IPS-NIHi7 (cell line): ENCODE measurements around the gene SLC9A9.
"Not testable (repeated sequence)": the region's sequence is repeated elsewhere in the genome, so short reads cannot be mapped to it uniquely, and the experiment has no call there.

Experiments used
- DNase-seq: peaks from one replicate; pipeline ENCODE4 v3.0.0; 2012; ENCODE audit warnings: mixed read lengths; ENCODE audit errors: extremely low spot score

The SLC9A9 gene

DNA sequence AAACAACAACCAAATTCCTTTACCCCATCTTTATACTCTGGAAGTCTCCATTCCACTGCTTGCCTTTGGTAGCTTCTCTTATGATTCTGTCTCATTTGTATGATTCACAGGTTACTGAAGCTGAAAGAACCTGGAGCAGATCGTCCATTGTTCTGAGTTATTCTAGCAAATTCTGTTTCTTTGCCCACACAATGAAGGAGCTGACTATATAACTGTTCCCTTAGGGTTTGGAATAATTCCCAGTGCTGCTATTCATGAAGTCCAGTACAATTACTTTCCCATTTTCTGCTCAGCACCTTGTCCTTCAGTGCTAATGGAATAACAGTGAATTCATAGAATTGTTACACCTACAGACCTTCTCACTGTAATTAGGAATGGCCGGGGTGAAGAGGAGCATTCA is 560.9 kb downstream of the SLC9A9 start:
- DNase-seq: no peak

DNA sequence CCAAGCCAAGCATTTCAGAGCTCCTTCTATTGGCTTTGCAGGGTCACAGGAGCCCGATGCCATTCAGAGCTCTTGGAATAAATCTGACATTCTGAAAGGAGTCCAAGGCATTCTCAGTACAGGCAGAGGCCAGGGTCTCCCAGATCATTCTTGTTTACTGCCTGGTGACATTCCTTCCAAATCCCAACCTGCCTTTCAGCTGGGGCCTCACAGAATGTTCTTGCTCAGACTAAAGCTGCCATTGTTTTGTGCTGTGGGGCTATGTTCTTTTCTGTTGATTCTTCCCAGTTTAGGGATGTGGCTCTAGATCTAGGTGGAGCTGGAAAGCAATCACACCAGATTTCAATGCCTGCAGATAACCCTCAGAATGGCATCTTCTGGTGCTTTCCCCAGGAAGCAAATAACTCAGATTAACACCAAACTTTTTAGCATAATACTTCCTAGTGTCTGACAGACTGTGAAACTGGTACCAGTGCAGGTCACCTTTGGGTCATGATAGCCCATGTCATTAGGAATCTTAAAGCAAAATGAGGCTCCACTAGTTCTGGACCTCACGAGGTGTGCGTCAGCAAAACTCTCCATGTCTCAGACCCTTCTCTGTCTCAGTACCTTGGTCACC is 561.8 kb downstream of the SLC9A9 start:
- DNase-seq: no peak

DNA sequence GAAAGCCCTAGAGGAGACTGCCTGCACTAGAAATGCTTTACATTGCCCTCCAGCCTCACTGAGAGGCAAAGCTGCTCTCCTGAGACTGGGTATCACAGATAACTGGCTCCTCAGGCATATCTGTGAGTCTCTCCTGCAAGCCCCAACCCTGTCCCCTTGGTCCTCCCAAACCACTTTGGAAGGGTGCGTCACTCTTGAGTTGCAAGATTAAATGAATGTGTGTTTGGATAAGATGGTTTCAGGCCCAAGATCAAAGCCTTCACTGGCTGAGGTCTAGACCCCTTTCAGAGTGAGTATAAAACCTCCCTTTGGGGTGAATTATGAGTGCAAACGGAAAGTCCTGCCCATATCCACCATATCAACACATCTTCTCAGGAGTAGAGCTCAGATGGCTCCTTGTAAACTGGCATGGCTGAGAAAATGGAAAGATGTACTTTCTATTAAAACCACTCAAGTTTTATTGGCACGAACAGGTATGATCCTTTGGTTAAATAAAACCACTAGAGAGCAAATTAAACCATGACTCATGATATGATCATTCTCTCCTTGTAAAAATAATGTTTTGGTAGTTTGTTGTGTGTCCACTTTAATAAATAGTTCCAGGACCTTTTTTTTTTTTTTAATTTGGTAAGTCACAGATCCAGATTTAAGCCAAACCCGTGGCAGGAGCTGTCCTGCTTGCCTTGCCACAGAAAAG is 564.7 kb downstream of the SLC9A9 start:
- DNase-seq: no peak

DNA sequence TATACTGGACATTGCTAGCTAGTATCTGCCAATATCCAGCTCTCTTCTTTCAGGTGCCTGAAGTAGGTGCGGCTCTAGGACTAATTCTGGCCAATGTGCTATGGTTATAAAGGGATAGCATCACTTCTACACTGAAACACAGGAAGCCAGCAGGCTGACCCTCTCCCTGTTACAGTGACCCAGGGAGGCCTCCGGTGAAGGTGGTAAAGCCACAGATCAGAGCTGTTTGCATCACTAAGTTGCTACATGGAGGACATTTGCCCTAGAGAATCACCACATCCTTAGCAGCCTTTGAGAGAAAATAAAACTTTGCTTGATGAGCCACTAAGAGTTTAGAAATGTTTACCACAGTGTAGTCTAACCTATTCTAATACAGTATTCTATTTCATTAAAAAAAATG is 567.3 kb downstream of the SLC9A9 start:
- no peak for DNase-seq

DNA sequence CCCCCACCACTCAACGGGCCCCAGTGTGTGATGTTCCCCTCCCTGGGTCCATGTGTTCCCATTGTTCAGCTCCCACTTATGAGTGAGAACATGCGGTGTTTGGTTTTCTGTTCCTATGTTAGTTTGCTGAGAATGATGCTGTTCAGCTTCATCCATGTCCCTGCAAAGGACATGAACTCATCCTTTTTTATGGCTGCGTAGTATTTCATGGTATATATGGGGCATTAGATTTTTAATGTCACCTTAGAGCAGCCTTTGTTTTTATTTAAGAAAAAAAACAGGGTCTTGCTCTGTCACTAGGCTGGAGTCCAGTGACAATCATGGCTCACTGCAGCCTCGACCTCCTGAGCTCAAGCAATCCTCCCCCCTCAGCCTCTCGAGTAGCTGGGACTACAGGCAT is 568.7 kb downstream of the SLC9A9 start:
- DNase-seq: not testable (repeated sequence)

DNA sequence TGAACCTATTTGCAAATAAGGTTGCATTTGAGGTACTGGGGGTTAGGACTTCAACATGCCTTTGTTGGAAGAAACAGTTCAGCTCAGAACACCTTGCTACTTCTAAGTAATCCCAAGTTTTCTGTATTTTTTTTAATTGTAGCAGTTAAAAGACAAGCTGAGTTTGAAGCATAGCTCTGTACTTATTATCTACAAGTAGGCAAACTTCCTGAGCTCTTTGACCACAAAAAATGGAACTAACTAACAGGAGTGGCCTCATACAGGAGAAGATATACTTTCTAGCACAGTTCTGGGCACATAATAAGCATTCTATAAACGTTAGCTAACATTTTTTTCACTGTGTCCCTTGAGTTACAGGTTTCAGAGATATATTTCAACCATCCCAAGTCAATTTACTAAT is 569.5 kb downstream of the SLC9A9 start:
- DNase-seq: no peak

DNA sequence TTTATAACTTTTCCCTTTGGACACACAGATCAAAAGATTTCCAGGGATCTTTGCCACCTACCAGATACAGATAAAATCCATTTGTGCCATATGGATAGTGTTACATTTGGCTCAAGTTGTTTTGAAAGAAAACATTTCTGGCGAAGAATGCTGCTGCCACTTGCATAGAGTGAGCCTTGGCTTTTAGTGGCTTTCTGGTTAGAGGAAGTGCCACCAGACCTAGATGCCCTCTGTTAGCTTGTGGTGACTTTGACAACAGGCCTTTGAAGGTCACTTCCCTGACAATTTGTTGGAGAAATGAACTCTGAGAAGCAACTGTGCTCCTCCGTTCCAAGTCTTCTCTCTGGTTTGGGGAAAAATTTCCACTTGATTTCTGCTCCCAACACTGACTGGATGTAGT is 570.7 kb downstream of the SLC9A9 start:
- DNase-seq: no peak

DNA sequence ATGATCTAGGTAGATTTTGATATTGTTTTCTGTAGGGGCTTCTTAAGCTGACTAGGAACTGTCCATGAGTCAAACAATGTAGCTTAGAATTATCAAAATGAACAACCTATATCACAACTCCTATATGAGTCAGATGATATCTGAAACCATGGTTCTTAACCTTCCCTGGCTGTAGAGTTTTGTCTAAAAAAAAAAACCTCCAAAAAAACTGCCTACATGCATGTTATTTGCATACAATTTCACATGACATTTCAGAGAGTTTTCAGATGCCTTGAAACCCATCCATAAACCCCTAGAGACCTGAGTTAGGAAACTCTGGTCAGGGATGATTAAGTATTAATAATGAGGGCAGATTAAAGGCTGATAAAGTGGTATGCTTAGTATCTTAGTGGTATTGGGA is 571.7 kb downstream of the SLC9A9 start:
- no peak for DNase-seq

DNA sequence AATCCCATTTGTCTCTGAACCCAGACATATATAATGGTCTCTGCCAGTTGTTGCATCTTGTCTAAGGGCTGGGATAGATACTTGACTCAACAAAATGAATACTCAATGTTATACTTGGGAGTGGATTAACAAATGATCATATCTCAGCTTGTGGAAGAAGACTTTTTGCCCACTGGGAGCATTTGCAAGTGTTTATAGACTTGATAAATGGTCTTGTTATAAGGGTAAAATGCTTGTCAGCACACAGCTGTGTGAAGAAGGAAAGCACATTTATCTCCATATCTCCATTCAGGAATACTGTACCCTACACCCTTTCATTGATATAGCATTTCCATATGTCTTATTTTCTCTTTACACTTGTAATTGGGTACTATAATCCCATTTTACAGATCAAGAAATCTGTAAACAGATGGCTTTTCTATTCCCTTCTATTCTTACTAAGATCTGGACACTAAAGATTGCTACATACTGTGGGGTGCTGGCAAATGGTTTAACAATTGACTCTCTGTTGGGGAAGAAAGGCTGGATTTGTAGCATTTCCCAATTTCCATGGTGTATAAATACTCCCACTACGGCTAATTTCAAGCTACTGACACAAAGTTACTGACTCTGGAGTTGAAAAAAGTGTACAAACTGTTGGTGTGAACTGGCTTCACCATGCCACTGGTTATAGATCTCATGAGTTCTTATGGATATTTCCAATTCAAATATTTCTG is 574.1 kb downstream of the SLC9A9 start:
- DNase-seq: no peak

DNA sequence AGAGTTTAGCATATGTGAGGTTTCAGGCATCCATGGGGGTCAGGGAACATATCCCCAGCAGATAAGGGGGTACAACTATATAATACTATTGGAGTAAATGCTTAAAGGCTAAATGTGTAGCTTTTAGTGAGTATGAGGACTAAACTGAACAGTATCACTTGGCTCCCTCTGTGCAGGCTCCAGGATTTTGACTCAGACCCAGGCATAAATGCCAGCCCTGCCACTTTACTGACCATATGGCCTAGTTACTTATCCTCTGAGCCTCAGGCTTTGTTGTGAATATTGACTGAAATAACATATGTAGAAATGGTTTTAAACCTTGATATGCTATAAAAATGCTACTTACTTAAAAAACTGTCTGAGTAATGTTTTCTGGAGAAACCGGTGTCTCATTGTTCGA is 577.1 kb downstream of the SLC9A9 start:
- DNase-seq: no peak

DNA sequence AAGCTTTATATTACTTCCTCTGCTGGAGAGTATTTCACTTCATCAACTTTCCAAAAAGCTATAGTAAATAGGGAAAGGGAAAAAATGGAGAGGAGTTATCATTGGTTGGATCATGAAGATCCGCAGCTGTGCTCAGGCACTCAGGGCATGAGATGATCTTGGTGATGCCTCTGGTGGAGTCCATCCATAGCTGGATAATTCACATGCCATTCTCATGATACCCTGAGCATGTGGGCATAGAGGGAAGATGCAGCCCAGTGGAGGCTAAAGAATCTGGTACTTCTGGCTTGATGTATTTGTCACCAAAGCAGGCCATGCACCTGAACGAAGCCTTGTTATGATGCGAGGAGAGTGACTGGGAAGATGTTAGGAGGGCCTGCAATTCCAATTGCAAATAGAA is 578.5 kb downstream of the SLC9A9 start:
- no peak for DNase-seq

DNA sequence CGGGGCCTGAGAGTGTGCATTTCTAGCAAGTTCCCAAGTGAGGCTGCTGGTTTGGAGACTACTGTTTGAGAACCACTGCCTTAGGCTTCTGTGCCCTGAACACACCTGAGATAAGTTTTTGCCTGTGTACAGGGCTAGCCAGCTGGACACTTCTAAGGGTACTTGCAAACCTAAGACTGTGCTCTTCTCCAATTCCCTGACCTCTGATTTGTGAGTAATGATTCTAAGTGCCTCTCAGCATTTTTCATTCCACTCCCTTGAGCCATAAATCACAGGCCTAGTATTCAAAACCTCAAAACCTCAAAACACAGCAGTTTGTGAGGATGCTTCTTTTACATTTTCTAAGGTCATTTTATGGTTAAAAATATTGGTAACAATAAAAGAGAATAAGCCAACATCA is 580.3 kb downstream of the SLC9A9 start:
- no peak for DNase-seq

DNA sequence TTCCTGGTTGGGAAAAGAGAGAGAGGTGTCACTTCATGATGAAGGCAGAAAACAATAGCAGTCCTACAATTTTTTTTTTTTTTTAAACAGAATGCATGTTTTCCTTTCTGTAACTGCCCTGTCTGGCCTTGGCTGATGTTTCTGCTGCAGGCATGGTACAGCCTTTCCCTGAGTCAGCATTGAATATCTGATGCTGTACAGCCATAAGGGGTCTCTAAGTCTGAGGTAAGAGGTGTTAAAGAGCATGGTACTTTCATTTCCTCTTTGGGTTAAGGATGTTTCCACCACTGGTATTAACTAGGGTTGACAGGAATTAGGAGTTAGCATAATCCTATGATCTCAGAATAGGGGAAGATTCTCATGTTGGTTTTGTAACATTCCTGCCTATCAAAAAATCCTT is 581.3 kb downstream of the SLC9A9 start:
- no peak for DNase-seq

DNA sequence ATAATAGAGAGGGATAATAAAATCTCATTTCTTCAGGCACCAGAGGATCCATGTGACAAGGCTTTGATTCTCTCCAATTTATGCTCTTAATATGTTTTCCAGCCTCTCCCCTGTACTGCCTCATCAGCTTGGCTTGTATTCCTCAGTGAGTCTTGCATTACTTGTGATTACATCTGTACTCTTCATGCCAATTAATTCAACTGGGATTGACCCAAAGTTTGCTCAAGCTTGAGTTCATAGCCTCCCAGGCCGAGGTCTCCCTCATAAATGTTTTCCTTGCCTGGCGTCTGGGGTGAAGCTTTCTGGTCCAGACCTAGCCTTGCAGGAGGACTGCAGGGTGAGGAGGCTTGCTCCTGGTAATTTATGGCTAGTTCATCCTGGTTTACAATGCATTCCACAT is 581.8 kb downstream of the SLC9A9 start:
- no peak for DNase-seq

DNA sequence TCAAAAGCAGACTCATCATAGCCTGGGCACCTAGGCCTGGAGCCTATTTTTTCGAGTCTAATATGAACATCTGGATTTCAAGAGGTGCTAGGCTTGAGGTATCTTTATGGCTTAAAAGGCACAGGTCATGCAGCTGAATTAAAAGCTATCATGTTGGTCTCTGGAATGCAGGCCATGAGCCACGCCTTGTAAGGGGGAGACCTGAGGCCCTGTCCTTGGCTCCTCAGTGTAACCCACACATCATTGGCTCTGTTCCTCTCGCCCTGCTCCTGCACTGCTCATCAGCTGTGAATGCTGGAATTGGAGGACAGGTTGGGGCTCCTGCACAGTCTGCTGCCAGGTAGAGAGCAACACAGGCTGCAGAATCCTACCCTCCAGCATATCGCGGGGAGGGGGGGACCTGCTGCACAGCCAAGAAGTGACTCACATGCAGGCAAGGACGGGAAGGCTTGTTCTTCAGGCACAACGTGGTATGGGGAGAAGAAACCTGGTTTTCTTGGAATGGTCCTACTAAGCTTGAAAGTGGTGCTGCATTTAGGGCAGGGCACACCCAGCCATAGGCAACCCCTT is 582.7 kb downstream of the SLC9A9 start:
- DNase-seq: no peak

DNA sequence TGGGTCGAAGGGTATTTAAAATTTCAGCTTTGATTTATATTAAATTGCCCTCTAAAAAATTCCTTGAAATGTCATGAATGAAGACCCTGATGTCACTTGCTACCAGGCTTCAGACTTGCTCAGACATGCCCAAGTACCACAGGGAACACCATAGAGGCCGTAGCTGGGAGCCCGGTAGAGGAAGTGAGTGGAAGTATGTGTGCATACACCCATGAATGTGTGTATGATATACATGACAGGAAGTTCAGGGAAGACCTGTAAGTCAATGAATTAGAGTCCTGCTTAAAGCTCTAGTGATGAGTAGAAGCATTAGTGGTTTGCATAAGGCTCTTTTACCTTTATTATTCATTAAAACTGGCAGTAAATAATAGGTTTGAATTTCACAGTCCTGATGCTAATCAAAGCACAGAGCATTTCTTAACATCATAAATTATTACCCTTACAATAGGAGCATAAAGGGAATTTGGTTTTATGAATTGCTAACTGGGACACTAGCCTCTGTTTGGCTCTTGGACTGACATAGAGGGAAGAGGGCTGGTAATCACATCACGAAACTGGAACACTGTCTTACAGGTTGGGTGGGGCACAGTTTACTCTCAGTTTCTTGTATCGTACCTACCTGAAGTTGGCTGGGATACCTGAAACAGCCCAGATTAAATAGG is 584.3 kb downstream of the SLC9A9 start:
- DNase-seq: no peak

DNA sequence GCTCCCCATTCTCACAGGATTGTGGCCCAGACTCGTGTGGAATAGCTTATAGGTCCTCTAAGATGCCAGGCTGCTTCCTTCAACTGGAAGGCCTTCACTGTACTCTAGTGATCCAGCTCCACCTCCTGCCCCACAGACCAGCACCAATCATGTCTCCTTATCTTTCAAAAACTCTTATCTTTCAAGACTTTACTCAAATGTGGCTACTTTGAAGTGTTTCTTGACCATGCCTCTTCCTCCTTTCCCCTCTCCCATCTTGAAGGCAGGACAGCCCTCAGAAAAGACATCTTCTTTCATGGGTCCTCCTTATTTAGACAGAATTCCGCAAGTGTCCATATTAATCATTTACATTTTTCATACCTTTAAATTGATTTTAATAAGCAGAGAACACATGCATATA is 586.4 kb downstream of the SLC9A9 start:
- no peak for DNase-seq

DNA sequence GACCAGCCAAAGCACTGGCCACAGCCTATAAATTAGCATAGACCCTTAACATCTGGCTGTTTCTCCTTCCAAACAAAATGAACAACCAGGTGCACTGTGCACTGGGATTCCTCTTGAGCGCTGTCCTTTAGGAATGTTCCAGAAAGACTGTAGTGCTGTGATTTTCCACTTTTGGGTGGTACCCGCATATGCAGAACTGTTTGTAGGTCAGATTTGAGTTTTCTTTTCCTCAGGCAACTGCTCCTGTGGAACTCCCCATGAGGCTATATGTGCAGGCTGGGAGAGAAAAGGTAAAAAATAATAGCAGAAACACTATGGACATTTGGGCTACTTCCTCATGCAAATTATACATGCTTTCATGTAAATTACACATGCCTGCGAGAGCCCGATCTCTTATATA is 589.6 kb downstream of the SLC9A9 start:
- DNase-seq: no peak

DNA sequence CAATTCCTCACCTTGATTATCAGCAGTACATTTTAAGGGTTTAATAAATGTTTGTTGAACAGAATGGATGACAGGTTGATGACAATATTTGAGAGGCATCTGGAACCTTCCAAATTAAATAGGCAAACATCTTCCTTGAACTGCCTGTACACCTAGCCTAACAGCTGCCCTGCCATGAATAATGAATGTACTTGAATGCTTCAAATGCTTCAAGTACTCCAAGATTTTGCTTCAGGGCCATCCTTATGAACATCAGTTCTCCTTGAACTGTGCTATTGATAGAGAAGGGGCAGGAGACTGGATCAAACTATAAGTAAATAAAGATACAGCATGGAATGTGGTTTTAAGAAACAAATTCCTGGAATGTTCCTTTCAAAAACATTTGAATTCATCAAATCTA is 591.9 kb downstream of the SLC9A9 start:
- DNase-seq: no peak

DNA sequence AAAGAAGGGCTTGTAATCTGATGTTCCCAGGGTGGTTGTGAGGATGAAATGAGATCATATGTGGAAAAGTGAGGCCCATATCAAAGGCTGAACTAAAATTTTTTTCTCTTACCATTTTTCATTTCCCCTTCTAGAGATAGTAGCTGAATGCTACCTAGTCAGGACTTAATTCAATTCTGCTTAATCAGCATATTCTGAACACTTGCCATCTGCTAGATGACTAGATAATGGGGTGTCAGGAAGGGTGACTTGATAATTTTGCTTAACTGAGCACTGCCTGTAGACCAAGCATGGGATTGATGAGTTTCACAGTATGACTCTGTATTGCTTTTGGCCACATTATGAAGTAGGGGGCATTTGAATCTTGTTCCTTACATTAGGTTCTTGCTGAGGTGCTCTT is 592.5 kb downstream of the SLC9A9 start:
- DNase-seq: no peak

DNA sequence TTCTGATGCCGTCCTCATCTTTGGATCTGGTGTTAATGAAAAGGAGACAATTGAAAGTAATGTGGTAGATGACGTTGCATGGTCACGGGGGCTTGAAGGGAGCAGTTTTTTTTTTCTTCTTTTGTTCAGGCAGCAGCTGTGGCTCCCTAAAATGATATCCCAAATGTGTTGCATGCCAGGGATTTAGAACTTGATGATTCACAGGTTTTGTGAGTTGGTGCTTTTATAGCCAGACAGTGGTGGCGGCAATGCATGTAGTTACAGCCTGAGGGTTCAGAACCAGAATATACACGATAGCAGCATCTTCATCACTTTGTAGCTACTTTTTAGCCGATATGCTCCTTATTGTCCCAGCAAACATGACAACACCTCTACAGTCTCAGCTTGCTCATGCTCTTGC is 595.3 kb downstream of the SLC9A9 start:
- DNase-seq: no peak

DNA sequence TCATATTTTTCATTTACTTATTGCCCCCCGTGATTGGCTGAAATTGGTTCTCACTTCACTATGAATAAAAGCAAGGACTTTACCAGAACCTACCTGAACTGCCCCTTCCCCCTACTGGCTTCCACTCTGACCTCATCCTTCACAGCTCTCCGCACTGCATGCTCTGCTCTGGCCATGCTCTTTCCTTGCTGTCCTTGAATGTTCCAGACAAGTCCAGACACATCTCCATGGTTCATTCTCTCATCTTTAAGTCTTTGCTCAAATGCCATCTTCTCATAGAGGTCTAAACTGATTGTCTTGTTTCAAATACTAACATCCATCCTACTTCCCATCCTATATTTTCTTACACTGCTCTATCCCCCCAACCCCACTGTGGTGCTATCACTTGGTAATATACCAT is 599.3 kb downstream of the SLC9A9 start:
- DNase-seq: no peak
